ENCODE results near the gene AFF4.
"Not testable (repeated sequence)": the region's sequence is repeated elsewhere in the genome, so short reads cannot be mapped to it uniquely, and the experiment has no call there.

AFF4 gene

GRCh38 chr5:132963171-132964104, at the start of gene AFF4:
Gene AFF4, minus strand, starts transcription at chr5:132963634. Its CDS starts 26,445 bp downstream, at chr5:132937189.
- DNase-seq (ENCODE audit: low spot score): peak; percentile 70

GRCh38 chr5:133008455-133008854, 45.0 kb upstream of the AFF4 start:
- not testable (repeated sequence) for DNase-seq (ENCODE audit: low spot score)

- no peak for DNase-seq (ENCODE audit: low spot score)
Measured at GRCh38 chr5:133006653-133007052, 43.2 kb upstream of the AFF4 start.

- peak; percentile 4 for DNase-seq (ENCODE audit: low spot score)
Measured at GRCh38 chr5:132999246-132999645, 35.8 kb upstream of the AFF4 start.

GRCh38 chr5:132998556-132998955, 35.1 kb upstream of the AFF4 start:
- no peak for DNase-seq (ENCODE audit: low spot score)

- no peak for DNase-seq (ENCODE audit: low spot score)
Measured at GRCh38 chr5:132996307-132996706, 32.9 kb upstream of the AFF4 start.

- DNase-seq (ENCODE audit: low spot score): no peak
Measured at GRCh38 chr5:132987531-132988408, 24.3 kb upstream of the AFF4 start.

GRCh38 chr5:132982971-132983370, 19.5 kb upstream of the AFF4 start:
- not testable (repeated sequence) for DNase-seq (ENCODE audit: low spot score)

GRCh38 chr5:132981288-132981687, 17.9 kb upstream of the AFF4 start:
- DNase-seq (ENCODE audit: low spot score): no peak

- no peak for DNase-seq (ENCODE audit: low spot score)
Measured at GRCh38 chr5:132979976-132980375, 16.5 kb upstream of the AFF4 start.

- DNase-seq (ENCODE audit: low spot score): no peak
Measured at GRCh38 chr5:132979367-132979940, 16.0 kb upstream of the AFF4 start.

GRCh38 chr5:132976852-132977251, 13.4 kb upstream of the AFF4 start:
- DNase-seq (ENCODE audit: low spot score): no peak

- not testable (repeated sequence) for DNase-seq (ENCODE audit: low spot score)
Measured at GRCh38 chr5:132972436-132972828, 9.0 kb upstream of the AFF4 start.

GRCh38 chr5:132971483-132972435, 8.3 kb upstream of the AFF4 start:
- DNase-seq (ENCODE audit: low spot score): no peak

- no peak for DNase-seq (ENCODE audit: low spot score)
Measured at GRCh38 chr5:132965120-132965519, 1.7 kb upstream of the AFF4 start.

- DNase-seq (ENCODE audit: low spot score): peak; percentile 7
Measured at GRCh38 chr5:132962429-132963021, 909 bp downstream of the AFF4 start.

- DNase-seq (ENCODE audit: low spot score): no peak
Measured at GRCh38 chr5:132961887-132962286, 1.5 kb downstream of the AFF4 start.

- not testable (repeated sequence) for DNase-seq (ENCODE audit: low spot score)
Measured at GRCh38 chr5:132961123-132961815, 2.2 kb downstream of the AFF4 start.

GRCh38 chr5:132956166-132956799, 7.2 kb downstream of the AFF4 start:
- DNase-seq (ENCODE audit: low spot score): not testable (repeated sequence)

- no peak for DNase-seq (ENCODE audit: low spot score)
Measured at GRCh38 chr5:132953710-132954109, 9.7 kb downstream of the AFF4 start.

All from COLO829 (cell line).